Measurements from ENCODE around the gene GRB2.

DNA sequence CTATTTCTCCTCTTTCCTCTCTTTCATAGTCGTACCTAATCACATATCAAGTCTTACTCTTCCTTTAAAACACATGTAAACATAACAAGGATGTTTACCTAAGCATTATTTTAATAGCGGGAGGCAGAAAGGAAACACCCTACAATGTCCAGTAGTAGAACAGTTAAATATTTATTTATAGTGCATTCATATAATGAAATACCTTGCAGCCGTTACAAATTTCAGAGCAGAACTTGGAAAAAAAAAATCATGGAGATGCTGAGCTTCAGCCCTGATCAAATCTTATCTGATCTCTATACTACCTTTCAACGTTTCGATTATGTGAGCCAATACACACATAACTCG, 39.6 kb downstream of the GRB2 start:
- no peak for TF ChIP-seq CTCF (conservative IDR thresholded peaks at IDR 0.05 in 1 of 2, IDR thresholded peaks at IDR 0.05 in 1 of 2; ENCODE audit: extremely low read depth in 1 of 2, insufficient read depth in 1 of 2, low read depth in 1 of 2, low read length in 2 of 2)
- no peak for TF ChIP-seq EZH2 (IDR thresholded peaks at IDR 0.05; ENCODE audit: borderline replicate concordance, low read length)
